Endodermal cell (in vitro differentiated cells): ENCODE measurements around the gene PRKCA. TPM values are rescaled to one million over a fixed set of nuclear protein-coding genes. Genes with fewer than 3 reads are reported as not detected.

Experiments
- DNase-seq: peaks from one replicate; pipeline ENCODE4 v3.0.0-alpha.2; 2017
- H3K27ac ChIP-seq: 2 replicates; pipeline ENCODE4 v1.5.1; 2013; ENCODE audit warnings: mild to moderate bottlenecking, low read depth, low read length, moderate library complexity
- H3K27me3 ChIP-seq: 2 replicates; pipeline ENCODE4 v1.6.1; 2013; ENCODE audit warnings: mild to moderate bottlenecking, low read length, moderate library complexity; ENCODE audit not compliant: insufficient read depth, control insufficient read depth, poor library complexity, severe bottlenecking
- H3K36me3 ChIP-seq: 2 replicates; pipeline ENCODE4 v1.7.0; 2013; ENCODE audit warnings: mild to moderate bottlenecking, low read length, moderate library complexity; ENCODE audit not compliant: control insufficient read depth, insufficient read depth
- H3K4me1 ChIP-seq: one replicate; pipeline ENCODE4 v1.7.0; 2013; ENCODE audit warnings: low read length; ENCODE audit not compliant: control insufficient read depth, insufficient read depth
- H3K4me3 ChIP-seq: 2 replicates; pipeline ENCODE4 v1.5.1; 2013; ENCODE audit warnings: mild to moderate bottlenecking, low read length, moderate library complexity
- H3K9ac ChIP-seq: 2 replicates; pipeline ENCODE4 v1.6.1; 2013; ENCODE audit warnings: mild to moderate bottlenecking, low read length, moderate library complexity; ENCODE audit not compliant: poor library complexity, severe bottlenecking; ENCODE audit errors: extremely low read depth
- H3K9me3 ChIP-seq: 2 replicates; pipeline ENCODE4 v1.6.1; 2013; ENCODE audit warnings: mild to moderate bottlenecking, low read length, moderate library complexity; ENCODE audit not compliant: control insufficient read depth
- H3K27ac Mint-ChIP-seq: 2 replicates; pipeline ENCODE4 v1.8.0; 2020; ENCODE audit warnings: mixed read lengths
- H3K27me3 Mint-ChIP-seq: 2 replicates; pipeline ENCODE4 v1.8.0; 2021; ENCODE audit warnings: mild to moderate bottlenecking, mixed read lengths; ENCODE audit not compliant: insufficient read depth
- H3K36me3 Mint-ChIP-seq: 2 replicates; pipeline ENCODE4 v1.8.0; 2020; ENCODE audit warnings: low read depth, mixed read lengths
- H3K4me1 Mint-ChIP-seq: 2 replicates; pipeline ENCODE4 v1.8.0; 2020; ENCODE audit warnings: mixed read lengths
- H3K4me3 Mint-ChIP-seq: 2 replicates; pipeline ENCODE4 v1.8.0; 2020; ENCODE audit warnings: mild to moderate bottlenecking, moderate library complexity, mixed read lengths
- H3K9me3 Mint-ChIP-seq: 2 replicates; pipeline ENCODE4 v1.8.0; 2020; ENCODE audit warnings: mild to moderate bottlenecking, mixed read lengths
- CTCF ChIP-seq: fragments of 200-600 bp; sonication (generic); conservative IDR thresholded peaks from 2 replicates; pipeline ENCODE4 v1.5.0; 2021; ENCODE audit warnings: antibody characterized with exemption, mild to moderate bottlenecking
- WGBS, 2 experiments: methylation state at CpG; one replicate each; pipeline versions ENCODE4 v1.1.5 to v1.1.7; 2013; ENCODE audit warnings: missing lambda C conversion rate in 2 of 2, mixed read lengths in 1 of 2; ENCODE audit not compliant: insufficient coverage in 1 of 2, insufficient read length in 1 of 2; 5-methylcytosine and 5-hydroxymethylcytosine counted together
- total RNA-seq, 2 donors: library from RNA; stranded (reverse); fragmentation: NEBNext Ultra II Directional in 1 of 2; extraction: Animal tissue kit (Norgen Biotek cat#: 25700) in 1 of 2; gene quantifications; 2 replicates in 1 of 2; 3 replicates in 1 of 2; pipeline ENCODE4 v1.2.1, GENCODE V29; 2021

The PRKCA gene
- total RNA-seq, 2 donors from 2014 or later: 8.7 to 14.6 TPM

- Histone ChIP-seq H3K4me3 (no peak overlapping the region), H3K4me1 (peaks cover 6% of the 10 kb centered on the region), H3K9me3 (no peaks in the 10 kb centered on the region), H3K9ac (no peak overlapping the region), H3K27ac (no peak overlapping the region), H3K36me3 (no peaks in the 10 kb centered on the region), H3K27me3 (no peaks in the 10 kb centered on the region)
- no peak overlapping the region for H3K27ac Mint-ChIP-seq
- DNase-seq: no peak
- H3K27me3 Mint-ChIP-seq: no peaks in the 10 kb centered on the region
- TF ChIP-seq CTCF: no peak
- H3K4me3 Mint-ChIP-seq: no peak overlapping the region
- WGBS, 2 experiments: 88 to 100% methylated on average over 1 to 4 of the region's 4 CpGs
- peaks cover 20% of the 10 kb centered on the region for H3K4me1 Mint-ChIP-seq
- H3K9me3 Mint-ChIP-seq: no peaks in the 10 kb centered on the region
- no peaks in the 10 kb centered on the region for H3K36me3 Mint-ChIP-seq
Measured at GRCh38 chr17:66492080-66492479, 189.7 kb downstream of the PRKCA start.

GRCh38 chr17:66492561-66493005 is 190.2 kb downstream of the PRKCA start:
- Histone ChIP-seq H3K9me3 (no peaks in the 10 kb centered on the region), H3K36me3 (no peaks in the 10 kb centered on the region), H3K27me3 (no peaks in the 10 kb centered on the region), H3K4me3 (no peak overlapping the region), H3K9ac (no peak overlapping the region), H3K27ac (no peak overlapping the region), H3K4me1 (peaks cover 6% of the 10 kb centered on the region)
- DNase-seq: peak; percentile 90
- no peaks in the 10 kb centered on the region for H3K9me3 Mint-ChIP-seq
- no peak overlapping the region for H3K27ac Mint-ChIP-seq
- WGBS, 2 experiments: 60 to 92% methylated on average over 3 to 6 of the region's 6 CpGs
- TF ChIP-seq CTCF: no peak
- peaks cover 20% of the 10 kb centered on the region for H3K4me1 Mint-ChIP-seq
- no peak overlapping the region for H3K4me3 Mint-ChIP-seq
- no peaks in the 10 kb centered on the region for H3K36me3 Mint-ChIP-seq
- H3K27me3 Mint-ChIP-seq: no peaks in the 10 kb centered on the region

GRCh38 chr17:66493283-66494019 is 191.0 kb downstream of the PRKCA start:
- no peaks in the 10 kb centered on the region for H3K9me3 ChIP-seq
- H3K9ac ChIP-seq: no peak overlapping the region
- no peak overlapping the region for H3K27ac ChIP-seq
- H3K27ac Mint-ChIP-seq: no peak overlapping the region
- H3K27me3 Mint-ChIP-seq: no peaks in the 10 kb centered on the region
- no peaks in the 10 kb centered on the region for H3K27me3 ChIP-seq
- no peak for DNase-seq
- H3K36me3 ChIP-seq: no peaks in the 10 kb centered on the region
- no peaks in the 10 kb centered on the region for H3K9me3 Mint-ChIP-seq
- peaks cover 6% of the 10 kb centered on the region for H3K4me1 ChIP-seq
- 72 to 81% methylated on average over 2 to 4 of the region's 4 CpGs for WGBS, 2 experiments
- no peak overlapping the region for H3K4me3 Mint-ChIP-seq
- H3K36me3 Mint-ChIP-seq: no peaks in the 10 kb centered on the region
- H3K4me3 ChIP-seq: no peak overlapping the region
- TF ChIP-seq CTCF: no peak
- peaks cover 20% of the 10 kb centered on the region for H3K4me1 Mint-ChIP-seq
